GM18951 (cell line): Measurements from ENCODE around the gene NEDD4L.

ENCODE experiments used
- POLR2A ChIP-seq: IDR thresholded peaks from 4 replicates; pipeline ENCODE4 v1.6.1; 2011; ENCODE audit warnings: mild to moderate bottlenecking; ENCODE audit not compliant: insufficient read length, insufficient read depth; ENCODE audit errors: extremely low read depth
- in situ Hi-C: fragments of 300-500 bp; cut with MboI; formaldehyde crosslinking; loops from one replicate; pipeline ENCODE4 v1.12.0; 2022; ENCODE audit warnings: low sequenced_read_pairs, mixed read lengths, inconsistent platforms; ENCODE audit not compliant: unreplicated experiment

Gene NEDD4L

GRCh38 chr18:58069721-58070292 is 25.8 kb downstream of the NEDD4L start:
- in situ Hi-C loops: no loop called here

GRCh38 chr18:58076052-58076451 is 32.0 kb downstream of the NEDD4L start:
- in situ Hi-C loops: no loop called here
- TF ChIP-seq POLR2A: no peak

More at GRCh38 chr18:58069721-58070292, 25.8 kb downstream of the NEDD4L start:
- TF ChIP-seq POLR2A: no peak

- in situ Hi-C loops: no loop called here
- TF ChIP-seq POLR2A: no peak
Observed at GRCh38 chr18:58077329-58077728, 33.3 kb downstream of the NEDD4L start.

- no peak for TF ChIP-seq POLR2A
Observed at GRCh38 chr18:58078889-58079573, 35.0 kb downstream of the NEDD4L start.

GRCh38 chr18:58080451-58080850 is 36.4 kb downstream of the NEDD4L start:
- in situ Hi-C loops: no loop called here
- TF ChIP-seq POLR2A: no peak

More at GRCh38 chr18:58078889-58079573, 35.0 kb downstream of the NEDD4L start:
- in situ Hi-C loops: no loop called here

- in situ Hi-C loops: no loop called here
- no peak for TF ChIP-seq POLR2A
Observed at GRCh38 chr18:58087928-58088690, 44.1 kb downstream of the NEDD4L start.

GRCh38 chr18:58088691-58089065 is 44.7 kb downstream of the NEDD4L start:
- in situ Hi-C loops: no loop called here
- no peak for TF ChIP-seq POLR2A

GRCh38 chr18:58091099-58091611 is 47.1 kb downstream of the NEDD4L start:
- TF ChIP-seq POLR2A: peak; percentile 34
- in situ Hi-C loops: no loop called here

GRCh38 chr18:58093311-58093803 is 49.3 kb downstream of the NEDD4L start:
- in situ Hi-C loops: no loop called here
- TF ChIP-seq POLR2A: no peak

- no peak for TF ChIP-seq POLR2A
- in situ Hi-C loops: no loop called here
Observed at GRCh38 chr18:58095222-58095621, 51.2 kb downstream of the NEDD4L start.

GRCh38 chr18:58095655-58096054 is 51.6 kb downstream of the NEDD4L start:
- in situ Hi-C loops: no loop called here

GRCh38 chr18:58096658-58097057 is 52.6 kb downstream of the NEDD4L start:
- in situ Hi-C loops: no loop called here
- TF ChIP-seq POLR2A: no peak

More at GRCh38 chr18:58095655-58096054, 51.6 kb downstream of the NEDD4L start:
- TF ChIP-seq POLR2A: no peak
